ENCODE results near the gene KRT81. TPM values are rescaled to one million over a fixed set of nuclear protein-coding genes. Genes with fewer than 3 reads are reported as not detected.
"Not testable (repeated sequence)": the region's sequence is repeated elsewhere in the genome, so short reads cannot be mapped to it uniquely, and the experiment has no call there.

KRT81 gene
- total RNA-seq, 2 experiments from 2014 or later = not detected

- ATAC-seq (ENCODE audit: poor library complexity); H3K9me3 ChIP-seq (ENCODE audit: control insufficient read depth in 1 of 2, insufficient read depth in 1 of 2, low read length in 2 of 2); H3K4me1 Mint-ChIP-seq (ENCODE audit: low read depth); H3K27me3 ChIP-seq (ENCODE audit: control insufficient read depth in 1 of 2, insufficient read depth in 2 of 2, low read length in 2 of 2); H3K4me3 ChIP-seq (ENCODE audit: low read length); POLR2A ChIA-PET; H3K27ac Mint-ChIP-seq; intact Hi-C loops (cut with DNase I, micrococcal nuclease); H3K4me1 ChIP-seq (ENCODE audit: insufficient read depth, low read length); CTCF ChIA-PET; H3K4me3 Mint-ChIP-seq; H3K36me3 Mint-ChIP-seq (ENCODE audit: low read depth); H3K27ac ChIP-seq (ENCODE audit: low read depth in 1 of 2, low read length in 2 of 2); H3K9me3 Mint-ChIP-seq; H3K36me3 ChIP-seq (ENCODE audit: insufficient read depth, low read length): not testable (repeated sequence)
- DNase-seq = peak in 1 of 14 experiments; percentile 21
- H3K27me3 Mint-ChIP-seq = peaks cover 14% of the 10 kb centered on the region
Observed at GRCh38 chr12:52286857-52287785, 4.2 kb downstream of the KRT81 start.

- H3K4me1 ChIP-seq (ENCODE audit: insufficient read depth, low read length) = no peaks in the 10 kb centered on the region
- H3K27ac ChIP-seq (ENCODE audit: low read depth in 1 of 2, low read length in 2 of 2) = no peak overlapping the region
- Mint-ChIP-seq H3K4me1 (ENCODE audit: low read depth) (no peaks in the 10 kb centered on the region), H3K4me3 (no peak overlapping the region), H3K27ac (no peak overlapping the region), H3K27me3 (peaks cover 5% of the 10 kb centered on the region), H3K9me3 (no peaks in the 10 kb centered on the region), H3K36me3 (ENCODE audit: low read depth) (no peaks in the 10 kb centered on the region)
- H3K4me3 ChIP-seq (ENCODE audit: low read length) = no peak overlapping the region
- no peak for TF ChIP-seq CTCF (IDR thresholded peaks at IDR 0.05)
- POLR2A ChIA-PET = no interaction called here
- H3K27me3 ChIP-seq (ENCODE audit: control insufficient read depth in 1 of 2, insufficient read depth in 2 of 2, low read length in 2 of 2) = no peaks in the 10 kb centered on the region
- ATAC-seq (ENCODE audit: poor library complexity) (no peak), DNase-seq (peak in 1 of 14 experiments; percentile 22)
- CTCF ChIA-PET = no interaction called here
- no peaks in the 10 kb centered on the region for H3K9me3 ChIP-seq (ENCODE audit: control insufficient read depth in 1 of 2, insufficient read depth in 1 of 2, low read length in 2 of 2)
- H3K36me3 ChIP-seq (ENCODE audit: insufficient read depth, low read length) = no peaks in the 10 kb centered on the region
- intact Hi-C loops (cut with DNase I, micrococcal nuclease) = no loop called here
Observed at GRCh38 chr12:52285851-52286530, 5.3 kb downstream of the KRT81 start.

DNA sequence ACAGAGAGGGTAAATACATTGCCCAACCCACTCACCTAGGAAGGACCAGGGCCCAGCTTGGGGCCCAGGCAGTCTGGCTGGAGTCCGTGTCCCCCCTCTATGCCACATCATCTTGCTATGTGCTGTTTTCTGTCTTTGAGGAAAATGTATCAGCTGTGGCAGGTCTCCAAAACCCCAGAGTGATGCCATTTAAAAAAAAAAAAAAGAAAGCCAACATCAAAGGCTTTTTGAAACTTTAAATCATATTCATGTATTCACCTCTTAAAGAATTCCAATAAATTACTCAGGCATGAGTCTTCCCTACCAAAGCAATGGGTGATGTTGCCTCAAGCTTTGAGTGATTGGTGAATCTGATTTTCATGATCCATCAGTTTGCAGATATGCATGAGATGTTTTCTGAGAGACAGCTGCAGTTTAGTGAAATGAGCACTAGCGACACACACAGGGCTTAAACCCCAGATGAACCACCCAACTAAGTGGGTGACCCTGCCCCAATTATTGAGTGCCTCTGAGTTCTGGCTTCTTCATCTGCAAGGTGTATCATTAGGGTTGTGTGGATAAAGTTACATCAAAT is 6.1 kb downstream of the KRT81 start:
- ATAC-seq (ENCODE audit: poor library complexity) (no peak), DNase-seq (no peak)
- Histone ChIP-seq H3K4me3 (ENCODE audit: low read length) (no peak overlapping the region), H3K36me3 (ENCODE audit: insufficient read depth, low read length) (no peaks in the 10 kb centered on the region), H3K4me1 (ENCODE audit: insufficient read depth, low read length) (no peaks in the 10 kb centered on the region), H3K27ac (ENCODE audit: low read depth in 1 of 2, low read length in 2 of 2) (no peak overlapping the region), H3K27me3 (ENCODE audit: control insufficient read depth in 1 of 2, insufficient read depth in 2 of 2, low read length in 2 of 2) (no peaks in the 10 kb centered on the region), H3K9me3 (ENCODE audit: control insufficient read depth in 1 of 2, insufficient read depth in 1 of 2, low read length in 2 of 2) (no peaks in the 10 kb centered on the region)
- POLR2A ChIA-PET = no interaction called here
- CTCF ChIA-PET = no interaction called here
- H3K27ac Mint-ChIP-seq = no peak overlapping the region
- intact Hi-C loops (cut with DNase I, micrococcal nuclease) = no loop called here
- no peaks in the 10 kb centered on the region for H3K4me1 Mint-ChIP-seq (ENCODE audit: low read depth)
- no peak overlapping the region for H3K4me3 Mint-ChIP-seq
- no peaks in the 10 kb centered on the region for H3K9me3 Mint-ChIP-seq
- no peak for TF ChIP-seq CTCF (IDR thresholded peaks at IDR 0.05)
- no peaks in the 10 kb centered on the region for H3K36me3 Mint-ChIP-seq (ENCODE audit: low read depth)
- peaks cover 6% of the 10 kb centered on the region for H3K27me3 Mint-ChIP-seq
